ENCODE data around the gene FAM89B.
A peak's percentile ranks its signal among the peaks of the same experiment; 100 is the strongest.

Gene FAM89B

GRCh38 chr11:65538915-65539743, 33.2 kb upstream of the FAM89B start:
- DNase-seq (ENCODE audit: low read depth): no peak

GRCh38 chr11:65539744-65540289, 32.5 kb upstream of the FAM89B start:
- DNase-seq (ENCODE audit: low read depth): no peak

DNA sequence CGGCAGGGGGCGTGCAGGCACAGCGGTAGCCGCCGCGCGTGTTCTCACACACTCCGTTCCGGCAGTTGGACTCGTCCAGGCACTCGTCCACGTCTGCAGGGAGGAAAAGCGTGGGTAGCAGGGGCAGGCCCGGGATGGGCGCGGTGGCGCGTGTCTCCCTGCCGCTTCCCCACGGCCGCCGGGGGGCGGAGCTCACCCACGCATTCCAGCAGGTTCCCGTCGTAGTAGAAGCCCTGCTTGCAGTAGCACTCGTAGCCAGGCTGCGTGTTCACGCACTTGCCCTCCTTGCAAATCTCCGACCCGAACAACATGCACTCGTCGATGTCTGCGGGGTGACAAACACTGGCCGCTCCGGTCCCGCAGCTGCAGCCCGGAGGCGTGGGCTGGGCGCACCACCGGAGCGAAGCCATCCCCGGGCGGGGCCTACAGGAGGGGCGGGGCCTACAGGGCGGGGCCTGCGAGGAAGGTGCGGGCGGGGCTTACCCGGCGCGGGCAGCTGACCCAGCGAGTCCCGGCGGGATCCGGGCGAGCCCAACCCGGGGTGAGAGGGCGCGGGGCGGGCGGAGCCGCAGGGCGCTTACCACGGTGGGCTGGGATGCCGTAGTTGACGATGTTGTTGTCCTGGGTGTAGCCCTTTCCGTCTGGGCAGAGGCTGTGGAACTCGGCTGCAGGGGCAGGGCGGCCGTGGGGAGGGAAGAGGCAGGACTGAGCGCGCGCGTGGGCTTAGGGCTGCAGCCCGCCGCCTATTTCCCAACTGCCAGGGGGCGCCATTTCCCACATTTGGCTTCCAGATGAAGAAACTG, 31.8 kb upstream of the FAM89B start:
- peak; percentile 79 for DNase-seq (ENCODE audit: low read depth)

DNA sequence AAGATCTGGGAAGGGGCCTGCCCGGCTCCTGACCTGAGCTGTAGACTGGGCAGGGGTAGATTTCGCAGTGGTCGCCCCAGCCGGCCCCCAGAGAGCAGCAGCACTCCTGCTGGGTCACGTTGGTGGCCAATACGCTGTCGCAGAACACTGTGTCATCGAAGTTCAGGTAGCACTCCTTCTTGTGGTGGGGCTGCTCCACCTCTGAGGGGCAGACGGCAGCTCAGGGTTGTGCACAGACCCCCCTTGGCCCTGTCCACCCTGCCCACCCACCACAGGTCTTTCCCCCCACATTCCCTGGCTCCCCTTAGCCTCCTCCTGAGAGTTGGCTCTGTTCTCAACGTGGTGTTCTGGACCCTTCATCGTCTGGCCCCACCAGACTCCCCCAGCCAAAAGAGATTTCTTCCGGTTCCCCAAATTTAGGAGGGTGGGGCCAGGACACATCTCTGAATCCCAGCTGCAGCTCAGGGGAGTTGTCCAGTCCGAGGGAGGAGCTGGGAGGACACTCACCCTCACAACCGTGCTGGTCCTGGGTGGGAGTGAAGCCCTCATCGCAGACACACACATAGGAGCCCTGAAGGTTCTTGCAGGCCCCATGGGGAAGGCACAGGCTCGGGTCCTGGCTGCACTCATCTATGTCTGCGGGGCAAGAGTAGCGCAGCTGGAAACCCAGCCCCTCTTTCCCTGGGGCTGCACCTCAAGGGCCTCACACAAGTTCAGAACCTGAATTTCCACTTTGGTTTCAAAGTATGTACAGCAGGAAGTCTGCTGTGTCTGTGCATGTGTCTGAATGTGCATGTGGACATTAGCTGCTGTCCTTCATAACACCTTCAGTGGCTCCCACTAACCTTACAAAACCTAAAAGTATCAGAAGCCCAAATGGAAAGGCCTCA, 31.0 kb upstream of the FAM89B start:
- no peak for DNase-seq (ENCODE audit: low read depth)

DNA sequence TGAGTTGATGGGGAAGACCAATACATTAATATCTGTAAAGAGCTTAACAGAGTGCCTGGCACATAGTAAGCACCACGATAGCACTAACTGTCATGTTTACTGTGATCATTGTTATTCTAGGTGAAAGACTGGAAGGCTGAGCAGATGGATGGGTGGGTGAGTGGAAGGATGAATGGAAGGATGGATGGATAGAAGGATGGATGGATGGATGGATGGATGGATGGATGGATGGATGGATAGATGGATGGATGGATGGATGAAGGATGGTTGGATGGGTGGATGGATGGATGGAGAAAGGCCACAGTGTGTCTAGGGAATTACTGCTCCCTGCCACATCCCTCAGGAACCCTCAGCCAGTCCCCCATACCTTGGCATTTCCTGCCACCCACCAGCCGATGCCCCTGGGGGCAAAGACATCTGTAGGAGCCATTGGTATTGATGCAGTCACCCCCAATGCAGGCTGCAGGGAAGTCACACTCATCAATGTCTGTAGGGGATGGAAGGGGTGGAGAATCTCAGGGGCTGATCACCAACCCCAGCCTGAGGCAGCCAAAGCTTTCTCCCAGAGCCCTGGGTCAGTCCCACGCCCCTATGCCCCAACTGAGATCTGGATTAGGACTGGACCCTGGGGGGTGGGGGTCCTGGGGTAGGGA, 29.5 kb upstream of the FAM89B start:
- DNase-seq (ENCODE audit: low read depth): no peak

DNA sequence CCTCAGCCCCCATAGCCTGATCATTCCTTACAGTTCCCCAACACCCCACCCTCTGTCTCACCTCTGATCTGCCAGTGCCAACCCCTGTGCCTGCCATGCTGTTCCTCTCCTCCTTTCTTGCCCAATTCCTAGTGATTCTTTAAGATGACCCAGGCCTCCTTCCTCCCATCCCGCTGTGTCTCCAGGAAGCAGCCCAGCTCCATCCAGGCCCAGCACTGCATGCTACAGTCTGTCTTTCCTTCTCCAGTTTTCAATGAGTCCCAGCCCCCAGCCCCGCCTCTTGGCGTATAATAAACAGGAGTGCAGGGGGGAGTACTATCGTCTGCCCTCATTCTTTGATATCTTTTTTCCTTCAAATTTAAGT, 26.5 kb upstream of the FAM89B start:
- DNase-seq (ENCODE audit: low read depth): no peak

DNA sequence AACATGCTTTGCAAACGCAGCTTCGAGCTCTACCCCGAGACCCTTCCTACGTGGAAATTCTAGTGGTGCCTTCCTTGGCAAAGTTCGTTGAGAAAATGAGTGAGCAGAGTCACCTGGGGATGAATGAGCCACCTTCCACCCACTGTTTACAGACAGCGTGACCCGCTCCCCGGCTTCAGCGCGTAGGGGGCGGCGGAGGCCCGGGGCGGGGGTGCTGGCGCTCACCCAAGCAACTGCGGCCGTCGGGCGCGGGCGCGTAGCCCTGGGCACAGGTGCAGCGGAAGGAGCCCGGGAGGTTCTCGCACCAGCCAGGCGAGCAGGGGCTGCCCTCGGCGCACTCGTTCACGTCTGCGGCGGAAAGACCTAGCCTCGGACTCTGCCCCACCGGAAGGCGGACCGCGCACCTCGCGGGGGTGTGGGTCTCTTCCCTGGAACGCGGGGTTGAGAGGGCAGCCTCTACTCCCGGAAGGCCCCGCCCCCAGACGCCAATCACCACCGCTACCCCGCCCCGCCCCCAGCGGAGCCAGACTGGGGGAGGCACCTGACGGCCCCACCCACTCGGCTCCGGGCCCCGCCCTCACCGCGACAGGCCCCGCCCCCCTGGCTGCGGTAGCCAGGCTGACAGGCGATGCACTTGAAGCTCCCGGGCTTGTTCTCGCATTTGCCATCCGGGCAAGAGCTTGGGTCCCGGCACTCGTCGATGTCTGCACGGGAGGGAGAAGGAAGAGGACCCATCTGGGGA, 25.9 kb upstream of the FAM89B start:
- no peak for DNase-seq (ENCODE audit: low read depth)

DNA sequence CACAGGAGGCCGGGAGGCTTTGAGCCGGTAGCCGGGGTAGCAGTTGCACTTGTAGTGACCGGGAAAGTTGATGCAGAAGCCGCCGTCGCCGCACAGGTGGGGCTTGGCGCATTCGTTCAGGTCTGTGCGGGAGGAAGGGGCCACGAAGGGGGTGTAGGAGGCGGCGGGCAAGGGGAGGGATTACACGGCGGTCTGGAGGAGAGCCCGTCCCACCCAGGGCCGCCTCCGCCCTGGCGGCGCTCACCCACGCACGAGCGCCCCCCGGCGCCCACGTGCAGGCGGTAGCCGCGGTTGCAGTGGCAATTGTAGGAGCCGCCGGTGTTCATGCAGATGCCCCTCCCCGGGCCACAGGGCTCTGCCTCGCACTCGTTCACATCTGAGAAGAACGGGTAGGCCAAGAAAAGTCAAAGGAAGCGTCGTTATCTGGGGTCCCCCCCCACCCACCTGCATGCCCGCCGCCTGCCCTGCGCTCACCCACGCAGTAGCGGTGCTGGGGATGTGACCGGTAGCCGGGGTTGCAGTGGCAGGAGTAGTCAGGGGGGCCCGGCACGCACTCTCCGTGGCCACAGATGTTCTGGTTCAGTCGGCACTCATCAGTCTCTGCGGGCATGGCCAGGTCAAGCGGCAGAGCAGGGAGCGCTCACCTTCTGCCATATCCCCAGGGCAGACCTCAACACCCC, 24.8 kb upstream of the FAM89B start:
- DNase-seq (ENCODE audit: low read depth): no peak

DNA sequence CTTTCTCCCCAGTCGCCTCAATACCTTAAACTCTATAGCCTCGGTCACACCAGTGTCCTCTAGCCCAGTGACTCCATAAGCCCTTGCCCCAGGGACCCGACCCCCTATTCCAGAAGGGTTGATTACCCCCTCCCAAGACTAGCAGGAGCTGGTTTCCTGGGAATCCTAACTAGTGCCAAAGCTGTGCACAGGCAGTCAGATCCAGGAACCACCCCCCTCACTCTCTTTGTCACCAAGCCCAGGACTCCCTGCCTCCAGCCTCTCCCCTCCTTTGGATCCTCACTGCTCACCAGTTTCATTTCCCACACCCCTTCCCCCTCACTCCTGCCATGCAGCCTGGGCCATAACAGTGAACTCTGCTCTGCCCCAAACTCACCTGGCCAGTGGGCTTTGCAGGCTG, 23.9 kb upstream of the FAM89B start:
- no peak for DNase-seq (ENCODE audit: low read depth)

- DNase-seq (ENCODE audit: low read depth): no peak
These were observed 23.2 kb upstream of the FAM89B start for GRCh38 chr11:65549096-65549495.

- no peak for DNase-seq (ENCODE audit: low read depth)
These were observed 20.6 kb upstream of the FAM89B start for GRCh38 chr11:65551572-65552387.

- DNase-seq (ENCODE audit: low read depth): no peak
These were observed 19.9 kb upstream of the FAM89B start for GRCh38 chr11:65552388-65552951.

DNA sequence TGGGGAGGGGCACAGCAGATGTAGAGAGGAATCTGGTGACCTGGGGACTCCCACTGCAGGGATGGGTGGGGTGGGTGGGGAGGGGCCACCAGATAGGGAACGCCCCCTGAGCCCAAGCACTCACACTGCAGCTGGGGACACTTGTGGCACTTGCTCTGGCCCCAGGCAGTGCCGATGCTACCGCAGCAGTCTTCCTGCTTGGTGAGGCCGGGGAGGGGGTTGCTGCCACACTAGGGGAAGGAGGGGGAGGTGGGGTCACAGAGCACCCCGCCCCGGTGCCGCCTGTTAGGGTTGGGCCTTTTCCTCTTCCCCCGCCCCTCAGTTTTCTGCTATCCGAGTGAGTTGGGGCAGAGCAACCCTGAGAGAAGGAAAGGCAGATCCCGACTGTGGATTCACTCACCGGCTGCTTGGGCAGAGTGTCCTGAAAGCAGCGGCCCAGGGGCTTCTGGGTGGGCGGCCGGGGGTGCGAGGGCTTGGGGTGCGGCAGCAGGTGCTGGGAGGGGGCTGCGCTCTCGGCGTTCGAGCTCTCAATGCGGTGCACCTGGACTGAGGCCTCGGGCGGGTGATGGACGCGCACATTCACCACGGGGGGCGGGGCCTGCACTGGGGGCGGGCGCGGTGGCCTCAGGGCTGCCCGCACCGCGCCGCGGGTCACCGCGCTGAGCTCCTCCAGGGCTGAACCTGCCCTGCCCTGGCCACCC, 18.9 kb upstream of the FAM89B start:
- DNase-seq (ENCODE audit: low read depth): no peak

DNA sequence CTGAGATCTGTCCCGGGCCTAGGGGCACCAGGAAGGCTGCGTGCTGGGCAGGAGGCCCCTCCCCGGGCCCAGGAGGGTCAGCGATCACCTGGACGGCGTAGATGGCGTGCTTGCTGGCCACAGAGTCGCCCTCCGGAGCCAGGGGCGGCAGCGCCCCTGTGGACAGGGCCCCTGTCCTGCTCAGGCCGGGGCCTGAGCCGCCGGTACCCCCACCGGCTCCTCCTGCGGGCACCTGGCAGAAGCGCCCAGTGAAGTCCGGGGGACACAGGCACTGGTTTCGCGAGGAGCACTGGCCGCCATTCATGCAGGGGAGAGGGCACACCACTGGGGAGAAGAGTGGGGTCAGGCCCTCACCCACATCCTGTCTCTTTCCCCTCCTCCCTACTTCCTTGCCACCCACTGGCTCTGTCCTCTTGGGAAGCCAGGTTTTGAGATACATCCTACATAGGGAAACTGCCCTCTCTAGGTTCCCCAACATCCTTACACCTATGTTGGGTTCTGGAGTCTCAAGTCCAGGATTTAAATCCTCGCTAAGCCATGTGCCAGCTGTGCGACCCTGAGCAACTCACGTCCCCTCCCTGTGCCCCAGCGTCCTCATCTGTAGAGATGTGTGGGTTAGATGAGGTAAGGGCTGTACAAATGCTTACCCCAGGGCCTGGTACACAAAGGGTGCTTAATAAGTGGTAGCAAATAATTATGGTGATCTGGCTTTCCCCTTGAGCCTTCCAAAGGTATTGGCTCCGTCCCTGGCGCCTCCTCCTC, 18.1 kb upstream of the FAM89B start:
- DNase-seq (ENCODE audit: low read depth): no peak

DNA sequence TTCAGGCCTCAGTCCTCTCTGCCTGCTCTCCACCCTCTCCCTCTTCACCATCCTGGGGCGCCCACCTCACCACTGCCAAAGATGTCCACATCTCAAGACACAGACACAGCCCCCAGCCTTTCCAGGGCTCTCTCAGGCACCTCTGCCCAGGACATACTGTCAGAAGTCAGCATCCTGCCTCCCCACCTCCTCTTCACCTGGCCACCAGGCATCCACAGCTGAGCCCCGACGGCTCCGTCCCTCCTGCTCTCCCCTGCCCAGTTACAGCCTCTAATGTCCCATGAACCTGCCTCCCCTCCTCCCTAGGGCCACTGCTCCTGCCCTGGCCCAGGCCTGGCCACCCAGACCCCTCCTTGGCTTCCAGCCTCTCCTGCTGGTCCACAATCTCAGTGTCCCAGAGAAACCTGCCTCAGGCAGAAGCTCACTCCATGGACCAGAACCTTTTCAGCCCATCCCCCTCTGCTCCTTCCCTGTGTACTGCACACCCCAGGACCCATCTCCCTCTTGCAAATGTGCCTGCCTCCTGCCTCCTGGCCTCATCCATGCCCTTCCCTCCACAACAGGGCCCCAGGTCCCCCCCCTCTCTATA, 17.4 kb upstream of the FAM89B start:
- DNase-seq (ENCODE audit: low read depth): no peak

DNA sequence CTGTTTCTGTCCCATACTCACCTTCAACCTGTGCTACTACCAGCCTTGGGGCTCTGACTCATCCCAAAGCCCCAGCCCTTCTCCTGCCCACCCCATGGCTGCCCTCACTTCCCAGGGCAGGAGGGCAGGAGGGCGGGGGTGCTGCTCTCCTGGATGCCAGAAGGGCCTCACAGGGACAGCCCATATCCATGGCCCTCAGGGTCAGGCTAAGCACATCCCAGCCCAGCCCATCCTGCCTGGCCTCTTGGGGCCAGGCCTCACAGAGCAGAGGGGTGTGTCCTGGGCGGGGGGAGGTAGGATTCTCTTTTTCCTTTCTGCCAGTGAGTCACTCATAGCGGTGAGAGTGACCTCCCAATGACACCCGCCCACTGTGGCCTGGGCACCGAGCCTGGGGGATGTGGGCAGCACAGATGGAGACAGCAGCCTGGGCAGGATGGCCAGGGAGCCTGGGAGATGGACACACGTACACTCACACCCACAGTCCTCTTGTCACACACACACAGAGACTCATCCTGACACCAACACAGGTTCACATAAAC, 16.6 kb upstream of the FAM89B start:
- DNase-seq (ENCODE audit: low read depth): peak; percentile 90
